Measurements from ENCODE around the gene CLIP4.
"Not testable (repeated sequence)": the region's sequence is repeated elsewhere in the genome, so short reads cannot be mapped to it uniquely, and the experiment has no call there.

CLIP4 gene

GRCh38 chr2:29100564-29100963 lies 14.7 kb upstream of the CLIP4 start:
- no peak for DNase-seq (ENCODE audit: low spot score)

- DNase-seq (ENCODE audit: low spot score), result no peak
Observed at GRCh38 chr2:29104688-29105087, 10.5 kb upstream of the CLIP4 start.

DNA sequence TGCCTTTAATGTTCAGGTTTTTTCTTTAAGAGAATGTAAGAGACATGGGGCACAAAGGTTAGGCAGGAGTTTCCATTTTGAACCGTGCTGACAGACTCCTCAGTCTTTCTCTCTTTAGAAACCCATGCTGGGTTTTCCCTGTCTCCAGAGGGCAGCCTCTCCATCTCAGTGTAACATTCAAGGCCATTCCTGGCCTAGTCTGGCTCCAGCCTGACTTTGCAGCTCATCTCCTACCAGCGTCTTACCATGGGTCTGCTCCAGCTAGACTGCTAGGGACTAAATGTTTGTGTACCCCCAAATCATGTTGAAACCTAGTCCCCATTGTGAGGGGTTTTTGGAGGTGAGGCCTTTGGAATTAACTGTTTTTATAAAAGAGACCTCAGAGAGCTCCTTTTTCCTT lies 9.8 kb upstream of the CLIP4 start:
- no peak for DNase-seq (ENCODE audit: low spot score)

- DNase-seq (ENCODE audit: low spot score), result no peak
Observed at GRCh38 chr2:29106256-29106655, 9.0 kb upstream of the CLIP4 start.

DNA sequence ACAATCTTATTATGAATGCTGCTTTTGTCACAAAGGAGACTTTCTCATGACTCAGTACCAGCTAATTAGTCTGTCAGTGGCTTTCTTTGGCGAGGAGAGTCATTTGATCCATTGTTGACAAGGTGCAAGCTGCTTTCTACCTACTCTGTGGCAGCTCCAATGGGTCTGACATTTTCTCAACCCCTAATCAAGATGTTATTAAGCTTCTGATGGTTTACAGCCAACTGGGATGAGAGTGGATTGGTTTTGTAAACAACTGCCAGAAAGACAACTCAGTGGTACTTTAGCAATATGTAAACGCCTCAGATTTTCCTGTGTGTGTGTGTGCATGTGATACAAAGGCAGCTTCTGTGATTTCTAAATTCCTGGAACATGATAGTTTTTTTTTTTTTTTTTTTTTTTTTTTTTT lies 8.2 kb upstream of the CLIP4 start:
- DNase-seq (ENCODE audit: low spot score), result no peak

DNA sequence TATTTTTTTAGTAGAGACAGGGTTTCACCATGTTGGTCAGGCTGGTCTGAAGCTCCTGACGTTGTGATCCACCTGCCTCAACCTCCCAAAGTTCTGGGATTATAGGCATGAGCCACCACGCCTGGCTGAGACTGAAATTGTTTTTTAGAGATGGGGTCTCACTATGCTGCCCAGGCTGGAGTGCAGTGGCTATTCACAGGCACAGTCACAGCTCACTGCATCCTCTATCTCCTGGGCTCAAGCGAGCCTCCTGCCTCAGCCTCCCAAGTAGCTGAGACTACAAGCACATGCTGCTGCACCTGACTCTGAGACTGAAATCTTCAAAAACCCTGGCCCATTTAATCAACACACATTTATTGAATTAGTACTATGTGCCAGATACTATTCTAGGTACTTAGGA lies 7.7 kb upstream of the CLIP4 start:
- not testable (repeated sequence) for DNase-seq (ENCODE audit: low spot score)

- DNase-seq (ENCODE audit: low spot score), result peak; percentile 81
Observed at GRCh38 chr2:29108225-29108624, 7.0 kb upstream of the CLIP4 start.

GRCh38 chr2:29109246-29109645 lies 6.0 kb upstream of the CLIP4 start:
- no peak for DNase-seq (ENCODE audit: low spot score)

GRCh38 chr2:29110916-29111535 lies 4.2 kb upstream of the CLIP4 start:
- no peak for DNase-seq (ENCODE audit: low spot score)

DNA sequence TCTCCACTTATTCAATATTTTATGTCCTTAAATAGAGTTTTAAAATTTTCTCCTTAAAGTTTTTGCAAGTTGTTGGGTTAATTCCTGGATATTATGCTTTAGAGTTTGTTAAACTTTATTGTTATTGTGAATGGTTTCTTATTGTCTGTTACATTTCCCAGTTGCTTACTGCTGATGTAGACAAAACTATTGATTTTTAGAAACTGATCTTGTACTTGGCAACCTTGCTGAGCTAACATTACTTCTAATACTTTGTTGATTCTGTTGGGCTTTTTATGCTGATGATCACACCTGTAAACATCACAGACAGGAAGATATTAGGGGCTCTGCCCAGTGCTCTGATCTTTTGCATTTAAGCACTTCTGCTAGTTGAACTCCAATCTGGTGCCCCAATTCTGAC lies 2.8 kb upstream of the CLIP4 start:
- DNase-seq (ENCODE audit: low spot score), result no peak

GRCh38 chr2:29113027-29113686 lies 2.1 kb upstream of the CLIP4 start:
- no peak for DNase-seq (ENCODE audit: low spot score)

- DNase-seq (ENCODE audit: low spot score), result no peak
Observed at GRCh38 chr2:29113891-29114321, 1.3 kb upstream of the CLIP4 start.

GRCh38 chr2:29114586-29114945 lies 649 bp upstream of the CLIP4 start:
- DNase-seq (ENCODE audit: low spot score), result peak; percentile 43

GRCh38 chr2:29115797-29116781 lies 874 bp downstream of the CLIP4 start:
- peak; percentile 85 for DNase-seq (ENCODE audit: low spot score)

DNA sequence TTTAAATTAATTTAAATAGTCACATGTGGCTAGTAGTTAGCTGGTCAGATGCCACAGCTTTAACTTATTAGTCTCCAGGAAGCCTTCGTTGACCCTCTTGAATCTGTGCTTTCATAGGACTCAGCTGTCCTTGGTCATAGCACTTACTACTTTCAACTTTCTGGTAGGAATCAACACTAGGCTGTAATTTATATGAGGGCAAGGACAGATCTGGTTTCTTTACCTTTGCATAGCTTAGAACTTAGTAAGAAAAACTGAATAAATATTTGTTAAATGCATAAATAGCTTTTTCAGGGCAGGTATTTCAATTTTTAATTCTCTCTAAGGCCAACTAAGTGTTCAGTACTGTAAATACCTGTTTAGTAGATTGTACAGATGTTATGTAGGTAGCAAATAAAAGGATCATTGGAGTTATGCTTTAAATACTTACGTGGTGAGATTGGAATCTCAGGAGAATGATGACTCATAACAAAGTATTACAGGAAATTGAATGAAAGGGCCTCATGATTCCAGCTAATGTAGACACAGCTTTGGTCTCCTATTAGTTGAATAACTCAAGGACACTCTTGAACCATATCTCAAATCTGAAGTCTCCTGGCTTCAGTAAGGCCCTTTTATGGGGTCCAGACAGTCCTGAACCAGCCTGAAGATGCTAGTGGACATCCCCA lies 2.6 kb downstream of the CLIP4 start:
- no peak for DNase-seq (ENCODE audit: low spot score)

DNA sequence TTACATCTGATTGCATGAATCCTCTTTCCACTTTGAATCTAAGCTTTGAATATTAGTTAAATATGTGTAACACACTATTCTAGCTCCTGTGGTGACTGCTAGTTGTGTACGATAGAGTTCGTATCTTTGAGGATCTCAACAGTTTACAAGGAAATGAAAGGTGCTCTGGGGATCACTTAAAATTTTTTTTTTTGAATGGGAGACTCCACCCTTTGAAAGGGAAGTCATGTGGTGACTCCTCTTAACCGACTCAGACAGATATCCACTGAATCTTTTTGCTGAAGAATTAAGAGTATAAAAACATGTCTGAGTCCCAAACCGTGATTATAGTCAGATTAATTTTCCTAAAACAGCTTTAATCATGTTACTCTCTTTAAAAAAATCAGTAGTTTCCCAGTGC lies 4.0 kb downstream of the CLIP4 start:
- no peak for DNase-seq (ENCODE audit: low spot score)

DNA sequence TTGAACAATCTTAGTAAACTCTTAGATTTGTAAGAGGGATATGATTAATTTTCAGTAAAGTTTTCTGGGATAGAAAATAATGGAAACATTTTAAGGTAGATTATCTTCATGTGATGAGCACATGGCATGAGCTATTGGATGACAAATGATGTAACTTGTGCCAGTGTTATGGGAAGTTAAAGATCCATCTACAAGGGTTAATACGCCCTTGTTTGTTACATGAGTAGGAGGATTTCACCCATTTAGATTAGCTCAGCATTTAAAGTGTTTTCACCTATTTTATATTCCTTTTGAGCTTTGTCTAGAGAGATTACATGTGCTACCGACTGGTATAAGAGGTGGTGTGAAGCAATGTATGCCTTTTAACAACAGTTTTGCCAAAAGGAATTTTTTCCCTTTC lies 5.6 kb downstream of the CLIP4 start:
- no peak for DNase-seq (ENCODE audit: low spot score)

DNA sequence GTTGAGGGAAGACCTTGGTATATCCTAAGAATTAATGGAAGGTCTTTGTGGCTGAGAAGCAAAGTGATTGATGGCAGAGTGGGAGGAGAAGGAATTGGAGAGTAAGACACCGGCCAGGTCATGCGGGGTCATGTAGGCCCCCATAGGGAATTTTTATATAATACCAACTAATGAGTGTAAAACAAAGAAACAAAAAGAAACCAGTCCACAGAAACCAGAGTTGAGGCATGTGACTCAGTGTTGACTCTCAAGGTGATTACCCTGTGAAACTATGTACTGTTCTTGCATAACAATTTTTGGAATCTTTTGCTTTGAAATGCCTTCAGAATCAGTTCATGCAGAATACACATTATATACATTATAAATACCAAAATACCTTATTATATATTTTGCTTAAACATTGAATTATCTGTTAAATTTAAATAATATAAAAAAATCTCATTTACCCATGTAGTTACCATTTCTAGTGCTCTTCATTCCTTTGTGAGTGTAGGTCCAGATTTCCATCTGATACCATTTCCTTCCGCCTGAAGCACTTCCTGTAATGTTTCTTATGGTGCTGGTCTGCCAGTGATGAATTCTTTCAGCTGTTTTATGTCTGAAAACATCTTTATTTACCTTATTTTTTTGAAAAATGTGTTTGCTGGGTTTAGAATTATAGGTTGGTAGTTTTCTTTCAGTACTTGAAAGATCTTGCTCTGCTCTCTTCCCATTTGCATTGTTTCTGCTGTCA lies 8.6 kb downstream of the CLIP4 start:
- no peak for DNase-seq (ENCODE audit: low spot score)

DNA sequence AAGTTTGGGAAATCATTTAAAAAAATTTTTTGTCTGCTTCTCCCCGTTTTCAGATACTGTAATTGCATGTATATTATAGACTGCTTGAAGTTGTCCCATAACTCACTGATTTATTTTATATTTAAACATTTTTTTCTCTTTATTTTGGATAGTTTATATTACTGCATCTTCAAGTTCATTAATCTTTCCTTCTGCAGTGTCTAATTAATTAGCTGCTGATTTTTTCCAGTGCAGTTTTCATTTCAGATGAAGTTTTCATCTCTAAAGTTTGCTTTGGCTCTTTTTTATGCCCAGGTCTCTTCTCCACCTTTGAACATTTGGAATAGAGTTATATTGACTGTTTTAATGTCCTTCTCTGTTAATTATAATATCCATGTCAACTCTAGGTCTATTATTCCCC lies 9.3 kb downstream of the CLIP4 start:
- no peak for DNase-seq (ENCODE audit: low spot score)

DNA sequence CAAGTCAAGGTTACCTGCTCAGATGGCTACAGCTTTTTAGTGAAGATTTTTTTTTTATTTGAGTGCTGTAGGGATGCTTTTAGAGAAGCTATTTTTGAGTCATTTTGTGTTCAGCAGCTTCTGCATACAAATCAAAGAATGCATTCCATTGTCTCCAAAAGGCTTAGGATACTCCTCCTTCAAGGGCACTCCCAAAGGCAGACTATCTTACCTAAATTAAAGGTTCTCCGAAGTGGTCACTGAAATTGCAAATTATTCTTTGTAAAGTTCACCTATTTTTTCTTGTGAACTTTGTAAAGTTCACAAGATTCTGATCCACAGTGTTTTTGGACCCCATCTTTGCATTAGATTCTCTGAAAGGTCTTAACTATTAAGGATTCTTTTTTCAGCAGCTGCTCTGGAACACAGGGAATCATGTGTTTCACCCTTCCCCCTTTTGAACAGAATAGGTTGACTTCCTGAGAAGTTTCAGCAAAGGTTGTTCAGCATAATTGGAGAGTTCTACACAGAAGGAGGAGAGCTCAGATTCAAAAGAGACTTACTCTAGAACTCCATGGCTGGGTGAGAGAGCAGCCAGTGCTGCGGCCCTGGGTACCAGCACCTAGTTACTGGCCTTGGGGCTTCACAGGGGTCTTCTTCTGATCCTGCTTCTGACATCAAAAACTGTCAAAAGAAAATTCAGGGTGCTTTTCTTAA lies 14.5 kb downstream of the CLIP4 start:
- no peak for DNase-seq (ENCODE audit: low spot score)

- DNase-seq (ENCODE audit: low spot score), result peak; percentile 70
Observed at GRCh38 chr2:29130295-29130694, 15.1 kb downstream of the CLIP4 start.
